ENCODE measurements around the gene DENND4C. TPM values are rescaled to one million over a fixed set of nuclear protein-coding genes. Genes with fewer than 3 reads are reported as not detected.

DENND4C gene
- total RNA-seq, 1 donor from 2014 or later = 33.4 TPM

DNA sequence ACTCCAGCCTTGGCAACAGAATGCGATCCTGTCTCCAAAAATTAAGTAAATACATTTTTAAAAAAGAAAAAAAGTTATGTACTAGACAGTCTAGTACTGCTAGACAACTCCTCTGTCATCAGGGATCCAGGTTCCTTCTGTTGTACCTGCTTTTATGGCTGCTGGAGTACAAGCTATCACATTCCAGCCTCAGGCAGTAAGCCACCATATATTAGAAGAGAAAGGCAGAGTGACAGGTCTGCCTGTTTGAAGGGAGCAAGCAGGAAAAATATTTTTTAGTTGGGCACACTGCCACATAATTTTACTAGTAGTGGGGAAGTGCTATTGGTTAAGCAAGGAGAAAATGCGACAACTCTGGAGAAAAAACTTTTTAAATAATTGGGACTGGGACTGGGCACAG is 138.6 kb downstream of the DENND4C start:
- peak overlapping the region; percentile 37 for H3K27ac Mint-ChIP-seq
- H3K36me3 Mint-ChIP-seq (ENCODE audit: low read depth) = peaks cover 49% of the 10 kb centered on the region
- peaks cover 4% of the 10 kb centered on the region for H3K4me1 Mint-ChIP-seq
- H3K9me3 Mint-ChIP-seq = no peaks in the 10 kb centered on the region
- H3K27me3 Mint-ChIP-seq = no peaks in the 10 kb centered on the region
- ChIA-PET CTCF (no interaction called here), POLR2A (interaction anchor here (1.3 kb wide), 1 partner anchor 11 kb away, joined by 3 read pairs; the partner anchor contains the start of gene RPS6)
- DNase-seq (no peak), ATAC-seq (ENCODE audit: low read depth) (no peak)
- intact Hi-C loops (cut with micrococcal nuclease) = no loop called here
- no peak overlapping the region for H3K4me3 Mint-ChIP-seq
- TF ChIP-seq, protein P1, sequence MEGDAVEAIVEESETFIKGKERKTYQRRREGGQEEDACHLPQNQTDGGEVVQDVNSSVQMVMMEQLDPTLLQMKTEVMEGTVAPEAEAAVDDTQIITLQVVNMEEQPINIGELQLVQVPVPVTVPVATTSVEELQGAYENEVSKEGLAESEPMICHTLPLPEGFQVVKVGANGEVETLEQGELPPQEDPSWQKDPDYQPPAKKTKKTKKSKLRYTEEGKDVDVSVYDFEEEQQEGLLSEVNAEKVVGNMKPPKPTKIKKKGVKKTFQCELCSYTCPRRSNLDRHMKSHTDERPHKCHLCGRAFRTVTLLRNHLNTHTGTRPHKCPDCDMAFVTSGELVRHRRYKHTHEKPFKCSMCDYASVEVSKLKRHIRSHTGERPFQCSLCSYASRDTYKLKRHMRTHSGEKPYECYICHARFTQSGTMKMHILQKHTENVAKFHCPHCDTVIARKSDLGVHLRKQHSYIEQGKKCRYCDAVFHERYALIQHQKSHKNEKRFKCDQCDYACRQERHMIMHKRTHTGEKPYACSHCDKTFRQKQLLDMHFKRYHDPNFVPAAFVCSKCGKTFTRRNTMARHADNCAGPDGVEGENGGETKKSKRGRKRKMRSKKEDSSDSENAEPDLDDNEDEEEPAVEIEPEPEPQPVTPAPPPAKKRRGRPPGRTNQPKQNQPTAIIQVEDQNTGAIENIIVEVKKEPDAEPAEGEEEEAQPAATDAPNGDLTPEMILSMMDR (IDR thresholded peaks at IDR 0.05) = no peak

DNA sequence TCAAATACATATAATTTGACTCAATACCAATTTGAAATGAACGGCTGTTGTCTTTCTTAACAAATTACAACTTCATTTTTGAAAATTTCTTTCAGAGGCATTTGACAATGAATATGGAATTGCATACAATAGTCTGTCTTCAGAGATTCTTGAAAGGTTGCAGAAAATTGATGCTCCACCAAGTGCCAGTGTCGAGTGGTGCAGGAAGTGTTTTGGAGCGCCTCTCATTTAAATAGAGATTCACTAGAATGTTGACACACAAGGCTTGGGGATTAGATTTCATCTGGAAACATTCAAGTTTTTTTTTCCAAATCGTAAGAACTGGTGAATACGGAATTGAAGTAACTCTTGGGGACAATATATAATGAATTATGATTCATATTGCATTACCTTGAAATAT is 141.4 kb downstream of the DENND4C start:
- DNase-seq (no peak), ATAC-seq (ENCODE audit: low read depth) (no peak)
- H3K36me3 Mint-ChIP-seq (ENCODE audit: low read depth) = peaks cover 65% of the 10 kb centered on the region
- H3K4me1 Mint-ChIP-seq = peaks cover 11% of the 10 kb centered on the region
- H3K4me3 Mint-ChIP-seq = no peak overlapping the region
- POLR2A ChIA-PET = interaction anchor here (1.9 kb wide), 1 partner anchor 8 kb away, joined by 8 read pairs; the partner anchor contains the start of gene RPS6
- CTCF ChIA-PET = no interaction called here
- TF ChIP-seq, protein P1 (IDR thresholded peaks at IDR 0.05) = no peak
- no peaks in the 10 kb centered on the region for H3K9me3 Mint-ChIP-seq
- no peak overlapping the region for H3K27ac Mint-ChIP-seq
- intact Hi-C loops (cut with micrococcal nuclease) = no loop called here
- H3K27me3 Mint-ChIP-seq = no peaks in the 10 kb centered on the region

DNA sequence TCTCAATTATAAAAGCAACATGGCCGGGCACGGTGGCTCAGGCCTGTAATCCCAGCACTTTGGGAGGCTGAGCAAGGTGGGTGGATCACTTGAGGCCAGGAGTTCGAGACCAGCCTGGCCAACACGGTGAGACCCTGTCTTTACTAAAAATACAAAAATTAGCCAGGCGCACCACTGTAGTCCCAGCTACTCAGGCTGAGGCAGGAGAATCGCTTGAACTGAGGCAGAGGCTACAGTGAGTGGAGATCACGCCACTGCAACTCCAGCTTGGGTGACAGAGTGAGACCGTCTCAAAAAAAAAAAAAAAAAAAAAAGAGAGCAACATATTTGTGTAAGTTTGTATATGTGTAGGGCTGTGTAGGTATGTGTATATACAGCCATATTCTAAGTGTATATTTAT is 142.1 kb downstream of the DENND4C start:
- no peak overlapping the region for H3K27ac Mint-ChIP-seq
- POLR2A ChIA-PET = no interaction called here
- CTCF ChIA-PET = no interaction called here
- no peak overlapping the region for H3K4me3 Mint-ChIP-seq
- TF ChIP-seq, protein P1 (IDR thresholded peaks at IDR 0.05) = no peak
- H3K36me3 Mint-ChIP-seq (ENCODE audit: low read depth) = peaks cover 69% of the 10 kb centered on the region
- H3K9me3 Mint-ChIP-seq = no peaks in the 10 kb centered on the region
- no peaks in the 10 kb centered on the region for H3K27me3 Mint-ChIP-seq
- ATAC-seq (ENCODE audit: low read depth) = no peak
- intact Hi-C loops (cut with micrococcal nuclease) = no loop called here
- peaks cover 16% of the 10 kb centered on the region for H3K4me1 Mint-ChIP-seq
- DNase-seq = no peak

DNA sequence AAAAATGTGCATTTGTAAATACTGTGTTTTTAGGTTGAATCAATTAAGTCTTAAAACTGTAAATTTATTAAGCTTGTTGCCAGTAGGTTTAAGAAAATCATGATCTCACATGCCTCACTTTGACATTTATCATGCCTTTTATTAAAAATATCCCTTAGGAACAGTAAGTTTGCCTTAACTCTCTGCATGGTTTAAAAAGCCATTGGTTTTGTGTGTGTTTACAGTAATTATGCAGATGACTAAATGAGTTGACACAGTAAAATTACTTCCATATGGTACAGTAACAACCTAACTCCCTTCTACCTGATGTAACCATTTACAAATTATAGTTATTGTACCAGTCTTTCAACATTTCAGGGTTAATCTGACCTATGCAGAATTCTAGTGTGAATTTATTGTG is 143.0 kb downstream of the DENND4C start:
- Mint-ChIP-seq H3K4me1 (peaks cover 25% of the 10 kb centered on the region), H3K27ac (no peak overlapping the region), H3K36me3 (ENCODE audit: low read depth) (peaks cover 73% of the 10 kb centered on the region), H3K4me3 (no peak overlapping the region), H3K27me3 (no peaks in the 10 kb centered on the region), H3K9me3 (no peaks in the 10 kb centered on the region)
- ChIA-PET CTCF (interaction anchor here (0.6 to 1.0 kb wide), 2 partner anchors 90 to 198 kb away, joined by 3 read pairs; no protein-coding TSS in a partner anchor), POLR2A (no interaction called here)
- ATAC-seq (ENCODE audit: low read depth) (no peak), DNase-seq (no peak)
- TF ChIP-seq, protein P1 (IDR thresholded peaks at IDR 0.05) = no peak
- intact Hi-C loops (cut with micrococcal nuclease) = no loop called here

DNA sequence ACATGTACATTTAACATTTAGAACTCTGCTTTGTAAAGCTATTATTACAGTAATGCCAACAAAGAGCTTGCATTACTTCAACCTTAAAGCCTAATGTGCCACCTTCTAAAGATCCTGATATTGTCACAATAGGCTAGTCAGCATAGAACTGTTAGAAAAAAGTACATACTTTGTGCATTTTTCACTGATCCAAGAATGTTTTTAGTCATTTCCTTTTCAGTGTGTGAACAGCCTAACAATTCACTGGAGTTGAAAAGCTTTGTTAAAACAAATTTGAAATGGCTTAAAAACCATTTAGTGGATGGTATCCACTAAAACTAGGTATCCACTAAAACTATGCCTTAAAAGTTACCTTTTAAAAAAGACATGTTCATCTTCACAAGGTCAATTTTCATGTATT is 145.0 kb downstream of the DENND4C start:
- no peaks in the 10 kb centered on the region for H3K9me3 Mint-ChIP-seq
- TF ChIP-seq, protein P1 (IDR thresholded peaks at IDR 0.05) = no peak
- ChIA-PET CTCF (no interaction called here), POLR2A (interaction anchor here (0.7 to 1.5 kb wide), 5 partner anchors 10 to 33 kb away, joined by 3 to 8 read pairs (median 3); partner anchors contain the start of gene ACER2)
- intact Hi-C loops (cut with micrococcal nuclease) = loop anchor here (5.0 kb wide), 1 partner anchor 193 kb away; no protein-coding TSS in a partner anchor
- H3K36me3 Mint-ChIP-seq (ENCODE audit: low read depth) = peaks cover 83% of the 10 kb centered on the region
- ATAC-seq (ENCODE audit: low read depth) (no peak), DNase-seq (no peak)
- H3K4me3 Mint-ChIP-seq = no peak overlapping the region
- no peaks in the 10 kb centered on the region for H3K27me3 Mint-ChIP-seq
- no peak overlapping the region for H3K27ac Mint-ChIP-seq
- peaks cover 43% of the 10 kb centered on the region for H3K4me1 Mint-ChIP-seq
